Posterior cingulate gyrus (tissue), 11 donors: ENCODE measurements around the gene CYP11A1.
A peak's percentile ranks its signal among the peaks of the same experiment; 100 is the strongest.

ENCODE experiments used
- DNase-seq, 10 donors: peaks; one replicate each; pipeline versions ENCODE4 v3.0.0 to v3.0.0-alpha.2; 2020 to 2021; ENCODE audit warnings: mixed read lengths in 3 of 10
- intact Hi-C: fragments of 100-400 bp; cut with DNase I; formaldehyde crosslinking; loops from one replicate; pipeline ENCODE4 v1.15.1; 2023

Gene CYP11A1

DNA sequence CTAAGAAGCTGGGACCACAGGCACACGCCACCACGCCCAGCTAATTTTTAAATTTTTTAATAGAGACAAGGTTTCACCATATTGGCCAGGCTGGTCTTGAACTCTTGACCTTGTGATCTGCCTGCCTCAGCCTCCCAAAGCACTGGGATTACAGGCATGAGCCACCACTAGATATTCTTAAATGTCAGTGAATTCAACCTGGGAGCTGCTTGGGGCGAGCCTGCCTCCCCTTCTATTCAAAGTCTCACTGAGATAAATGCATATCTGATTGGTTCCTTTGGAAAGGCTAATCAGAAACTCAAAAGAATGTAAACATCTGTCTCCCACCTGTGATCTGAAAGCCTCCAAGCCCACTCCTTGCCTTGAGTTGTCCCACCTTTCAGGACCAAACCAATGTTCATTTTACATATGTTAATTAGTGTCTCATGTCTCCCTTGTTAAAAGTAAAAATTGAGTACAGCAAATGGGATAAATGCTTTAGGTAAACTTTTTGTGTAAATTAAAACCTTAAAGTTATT is 15.0 kb downstream of the CYP11A1 start:
- no peak for DNase-seq
- intact Hi-C loops: no loop called here

- intact Hi-C loops: no loop called here
- DNase-seq: no peak
Measured at GRCh38 chr15:74351670-74352069, 15.8 kb downstream of the CYP11A1 start.

DNA sequence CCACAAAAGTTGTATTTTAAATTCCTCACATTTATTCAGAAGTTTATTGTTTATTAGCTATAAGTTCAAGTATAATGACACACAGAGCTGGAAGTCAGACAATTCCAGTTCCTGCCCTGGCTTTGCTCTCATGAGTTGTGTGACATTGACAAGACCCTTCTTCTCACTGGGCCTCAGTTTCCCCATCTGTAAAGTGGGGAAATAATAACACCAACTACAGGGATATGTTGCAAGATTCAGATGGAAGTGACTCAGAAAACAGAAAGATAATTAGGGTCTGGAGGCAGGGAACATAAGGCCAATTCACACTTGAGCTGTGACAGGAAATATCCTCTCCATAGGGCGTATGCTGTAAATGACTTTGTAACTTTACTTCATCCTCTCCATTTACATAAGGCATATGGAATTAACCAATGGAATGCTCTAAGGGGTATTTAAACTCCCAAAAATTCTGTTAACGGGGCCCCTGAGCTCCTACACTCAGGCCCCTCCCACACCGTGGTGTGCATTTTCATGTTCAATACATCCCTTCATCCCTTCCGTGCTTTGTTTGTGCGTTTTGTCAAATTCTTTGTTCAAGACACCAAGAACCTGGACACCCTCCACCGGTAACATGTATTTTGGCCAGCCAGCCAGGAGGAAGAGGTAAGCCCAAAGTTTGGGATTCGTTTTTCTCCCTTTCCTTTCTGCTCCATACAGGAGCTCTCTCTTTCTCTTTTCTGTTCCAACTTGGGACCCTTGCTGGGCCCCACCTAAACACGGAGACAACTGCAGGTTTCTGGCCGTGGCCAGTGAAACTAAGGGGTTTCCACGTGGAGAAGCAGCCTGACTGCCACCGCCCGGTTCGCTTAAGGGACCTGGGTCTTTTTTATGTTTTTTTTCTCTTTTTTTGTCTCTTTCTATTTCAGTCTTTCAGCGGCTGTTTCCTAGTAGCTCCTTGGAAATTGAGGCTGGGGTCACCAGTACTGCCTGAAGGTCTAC is 16.9 kb downstream of the CYP11A1 start:
- intact Hi-C loops: no loop called here
- peak in 1 of 10 donors; percentile 34 for DNase-seq

DNA sequence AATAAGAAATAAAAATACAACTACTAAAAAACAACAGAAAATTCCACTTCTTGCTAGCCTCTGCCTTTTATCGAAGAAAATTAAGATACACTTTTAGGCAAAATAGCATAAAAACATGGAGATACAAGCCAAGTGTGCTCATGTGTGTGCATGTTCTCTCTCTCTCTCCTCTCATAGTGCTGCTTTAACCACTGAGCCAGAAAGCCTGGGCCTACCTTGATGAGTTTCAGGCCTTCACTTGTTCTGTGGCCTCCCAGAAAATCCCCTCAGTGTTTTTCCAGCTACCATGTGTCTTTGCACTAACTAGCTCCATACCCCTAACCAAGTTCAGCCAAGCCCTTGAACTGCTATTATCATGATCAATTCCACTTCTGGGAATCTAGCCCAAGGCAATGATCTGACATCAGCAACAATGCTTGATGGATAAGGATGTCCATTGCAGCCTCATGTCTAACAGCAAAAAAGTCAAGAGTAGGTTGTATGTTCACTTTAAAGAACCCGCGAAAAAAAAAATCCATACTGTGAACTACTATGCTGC is 18.1 kb downstream of the CYP11A1 start:
- intact Hi-C loops: no loop called here

DNA sequence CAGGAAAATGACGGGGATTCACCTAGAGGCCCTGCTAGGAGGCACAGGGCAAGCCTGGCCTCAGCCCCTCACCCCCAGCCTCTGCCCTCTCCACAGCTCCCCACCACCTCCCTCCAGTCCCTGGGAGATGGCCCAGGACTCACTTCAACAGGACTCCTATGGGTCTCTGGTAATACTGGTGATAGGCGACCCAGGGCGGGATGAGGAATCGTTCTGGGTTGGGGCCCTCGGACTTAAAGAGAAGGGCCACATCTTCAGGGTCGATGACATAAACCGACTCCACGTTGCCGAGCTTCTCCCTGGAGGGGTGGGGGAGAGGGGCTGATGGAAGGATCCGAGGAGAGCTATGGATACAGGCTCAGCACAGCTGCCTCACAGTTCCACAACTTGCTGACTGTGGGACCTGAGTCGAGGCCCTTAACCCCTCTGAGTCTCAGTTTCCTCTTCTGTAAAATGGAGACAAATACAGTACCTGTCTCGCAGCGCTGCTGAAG is 19.6 kb downstream of the CYP11A1 start:
- DNase-seq: peak in 2 of 10 donors; percentile 29 to 46
- intact Hi-C loops: no loop called here

More for the DNA sequence above, 18.1 kb downstream of the CYP11A1 start:
- peak in 1 of 10 donors; percentile 7 for DNase-seq

DNA sequence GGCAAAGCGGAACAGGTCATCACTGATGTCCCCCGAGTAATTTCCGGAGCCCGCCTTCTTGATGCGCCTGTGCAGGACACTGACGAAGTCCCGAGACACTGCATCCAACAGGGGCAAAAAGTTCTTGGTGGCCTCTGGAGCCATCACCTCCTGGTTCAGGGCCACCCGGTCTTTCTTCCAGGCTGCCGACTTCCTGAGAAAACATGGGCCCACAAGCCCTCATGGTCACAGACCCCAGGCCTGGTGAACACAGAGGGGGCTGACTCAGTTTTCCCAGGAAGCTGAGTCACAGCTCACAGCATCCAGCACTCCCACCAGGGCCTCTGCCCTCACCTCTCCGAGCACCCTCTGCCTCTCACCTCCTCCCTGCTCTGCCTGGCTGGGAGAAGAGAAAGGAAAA is 22.4 kb downstream of the CYP11A1 start:
- intact Hi-C loops: no loop called here
- DNase-seq: peak in 2 of 10 donors; percentile 44 to 61

DNA sequence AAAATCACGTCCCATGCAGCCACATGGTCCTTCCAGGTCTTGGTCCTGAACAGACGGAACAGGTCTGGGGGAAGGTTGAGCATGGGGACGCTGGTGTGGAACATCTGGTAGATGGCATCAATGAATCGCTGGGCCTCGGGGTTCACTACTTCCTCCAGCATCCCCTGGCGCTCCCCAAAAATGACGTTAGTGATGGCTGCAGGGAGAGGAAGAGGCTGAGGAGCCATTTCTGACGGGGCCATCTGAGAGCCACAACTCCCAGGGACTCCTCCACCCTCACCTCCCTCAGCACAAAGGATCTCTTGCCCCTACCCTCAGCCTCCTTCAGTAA is 23.7 kb downstream of the CYP11A1 start:
- DNase-seq: peak in 1 of 10 donors; percentile 64
- intact Hi-C loops: no loop called here

GRCh38 chr15:74343127-74343796 is 24.2 kb downstream of the CYP11A1 start:
- DNase-seq: peak in 2 of 10 donors; percentile 56 to 61
- intact Hi-C loops: no loop called here

- peak in 2 of 10 donors; percentile 4 to 23 for DNase-seq
- intact Hi-C loops: no loop called here
Measured at GRCh38 chr15:74340150-74340549, 27.3 kb downstream of the CYP11A1 start.

- intact Hi-C loops: no loop called here
- DNase-seq: peak in 2 of 10 donors; percentile 59 to 67
Measured at GRCh38 chr15:74339371-74339770, 28.1 kb downstream of the CYP11A1 start.

GRCh38 chr15:74338676-74339075 is 28.8 kb downstream of the CYP11A1 start:
- intact Hi-C loops: no loop called here
- DNase-seq: peak in 2 of 10 donors; percentile 38 to 48

DNA sequence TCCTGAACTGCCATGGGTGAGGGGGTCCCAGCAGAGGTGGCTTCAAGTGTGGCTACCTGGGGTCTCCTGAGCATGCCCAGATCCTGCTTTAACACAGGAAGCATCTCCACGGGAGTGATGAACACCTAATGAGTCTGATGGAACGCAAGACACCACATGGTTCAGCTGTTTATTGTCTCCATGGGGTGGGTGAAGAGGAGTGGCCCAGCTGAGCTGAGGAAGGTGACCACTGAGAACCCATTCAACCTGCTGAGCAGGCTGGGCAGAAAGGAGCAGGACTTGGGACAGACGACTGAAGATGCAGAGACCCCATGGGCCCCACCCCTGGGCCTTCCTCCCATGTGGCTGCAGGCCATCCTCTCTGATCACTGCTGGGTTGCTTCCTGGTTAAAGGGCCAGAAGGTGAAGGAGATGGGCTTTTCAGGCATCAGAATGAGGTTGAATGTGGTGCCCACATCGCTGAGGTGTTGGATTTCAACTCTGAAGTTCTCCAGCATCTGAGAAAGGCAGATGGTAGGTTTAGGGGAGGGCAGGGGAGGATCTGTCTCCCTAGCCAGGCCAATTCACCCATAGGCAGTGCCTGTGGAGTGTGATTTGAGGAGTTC is 29.7 kb downstream of the CYP11A1 start:
- peak in 2 of 10 donors; percentile 10 to 18 for DNase-seq
- intact Hi-C loops: no loop called here

GRCh38 chr15:74337146-74337545 is 30.3 kb downstream of the CYP11A1 start:
- peak in 3 of 10 donors; percentile 39 to 60 (median 49) for DNase-seq
- intact Hi-C loops: no loop called here

DNA sequence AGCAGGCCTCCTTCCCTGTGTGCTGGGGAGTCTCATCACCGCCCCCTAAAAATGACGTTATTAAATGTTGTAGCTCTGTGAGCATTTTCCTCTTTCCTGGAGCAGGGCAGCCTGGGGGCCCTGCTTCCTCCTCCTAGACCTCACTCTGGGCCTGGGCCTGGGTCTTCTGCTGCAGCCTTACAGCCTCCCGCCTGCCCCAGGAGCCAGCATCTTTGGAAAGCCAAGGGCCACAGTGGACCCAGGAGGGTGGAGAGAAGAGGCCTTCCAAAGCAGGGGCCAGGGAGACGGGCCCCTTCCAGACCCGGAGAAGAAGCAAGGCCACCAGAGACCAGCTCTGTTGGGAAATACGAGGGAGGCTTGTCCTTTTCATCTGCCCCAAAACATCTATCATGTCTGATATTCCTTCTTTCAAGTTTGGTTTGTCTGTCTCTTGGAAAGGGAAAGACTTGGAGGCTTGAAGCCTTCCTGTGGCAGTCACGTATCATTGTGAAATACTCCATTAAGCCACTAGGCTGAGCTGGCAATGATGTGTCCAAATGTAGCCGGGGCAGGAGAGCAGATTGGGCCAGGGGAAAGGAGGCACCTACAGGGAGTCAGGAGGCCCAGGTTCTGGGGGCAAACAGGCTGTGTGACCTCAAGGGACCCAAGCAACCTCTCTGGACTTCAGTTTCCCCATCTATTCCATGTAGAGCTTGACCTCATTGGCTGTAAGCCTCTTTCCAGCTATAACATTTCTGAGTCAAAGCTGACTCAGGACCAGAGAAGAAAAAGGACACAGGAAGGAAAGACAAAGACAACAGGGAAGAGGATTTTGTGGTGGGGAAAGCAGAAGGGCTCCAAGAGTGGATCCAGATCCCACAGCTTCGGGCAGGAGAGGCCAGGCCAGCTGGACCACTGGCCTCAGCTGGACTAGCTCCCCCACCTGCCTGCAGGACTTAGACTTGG is 31.1 kb downstream of the CYP11A1 start:
- DNase-seq: peak in 3 of 10 donors; percentile 12 to 39 (median 26)
- intact Hi-C loops: no loop called here

DNA sequence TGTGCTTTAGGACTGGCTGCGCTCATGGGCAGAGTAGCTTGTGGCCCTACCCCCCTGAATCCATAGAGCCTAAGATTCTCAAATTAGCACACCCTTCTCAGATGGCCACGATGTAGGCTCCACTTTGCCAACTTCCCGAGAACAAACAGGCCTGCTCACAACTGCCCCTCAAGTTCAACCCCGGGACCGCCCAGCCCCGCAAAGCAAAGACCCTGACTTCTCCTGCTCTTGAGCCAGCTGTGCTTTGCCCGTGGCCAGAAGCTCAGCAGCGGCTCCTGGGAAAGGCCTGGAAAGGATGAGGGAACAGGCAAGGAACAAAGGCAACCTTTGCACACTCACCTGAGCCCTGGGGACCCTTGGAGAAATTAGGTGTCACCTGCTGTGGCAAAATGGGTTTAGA is 32.0 kb downstream of the CYP11A1 start:
- intact Hi-C loops: no loop called here
- peak in 3 of 10 donors; percentile 27 to 75 (median 53) for DNase-seq

GRCh38 chr15:74334127-74334526 is 33.3 kb downstream of the CYP11A1 start:
- peak in 1 of 10 donors; percentile 3 for DNase-seq
- intact Hi-C loops: no loop called here

GRCh38 chr15:74333662-74334061 is 33.8 kb downstream of the CYP11A1 start:
- intact Hi-C loops: no loop called here
- DNase-seq: peak in 3 of 10 donors; percentile 35 to 53 (median 47)

DNA sequence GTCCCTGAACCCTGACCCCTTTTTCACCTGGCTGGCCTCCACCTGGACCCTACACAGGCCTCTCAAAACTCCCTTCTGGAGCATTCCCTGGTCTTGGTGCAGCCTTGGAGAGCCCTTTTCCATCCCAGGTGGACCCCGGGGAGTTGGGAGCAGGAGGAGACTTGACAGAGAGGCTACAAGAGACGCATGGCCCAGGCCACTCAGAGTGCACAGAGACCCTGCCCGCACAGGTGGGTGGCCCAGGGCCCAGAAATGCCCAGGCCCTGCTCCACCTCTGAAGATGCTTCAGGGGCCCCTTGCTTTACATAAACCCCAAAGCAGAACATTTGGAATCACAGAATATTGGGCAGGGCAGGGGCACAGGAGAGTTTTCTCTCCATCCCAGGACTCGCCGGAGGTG is 34.4 kb downstream of the CYP11A1 start:
- intact Hi-C loops: no loop called here
- peak in 3 of 10 donors; percentile 7 to 67 (median 55) for DNase-seq

- peak in 3 of 10 donors; percentile 62 to 73 (median 63) for DNase-seq
- intact Hi-C loops: no loop called here
Measured at GRCh38 chr15:74332611-74333010, 34.8 kb downstream of the CYP11A1 start.
